HepG2 (cell line): ENCODE results near the gene HES1. TPM values are rescaled to one million over a fixed set of nuclear protein-coding genes. Genes with fewer than 3 reads are reported as not detected.

Experiments used
- HIC2 ChIP-seq: sonication (generic); formaldehyde crosslinking; IDR thresholded peaks from 2 replicates; pipeline ENCODE4 v1.9.0; 2022; ENCODE audit warnings: low read depth, missing genetic modification reagents
- HNRNPK ChIP-seq: fragments of 200-400 bp; formaldehyde crosslinking; IDR thresholded peaks from 2 replicates; pipeline ENCODE4 v1.6.1; 2018; ENCODE audit warnings: low read length, low read depth, moderate library complexity, mild to moderate bottlenecking; ENCODE audit not compliant: poor library complexity, severe bottlenecking
- HNRNPUL1 ChIP-seq: fragments of 200-400 bp; formaldehyde crosslinking; IDR thresholded peaks from 2 replicates; pipeline ENCODE4 v1.6.1; 2017; ENCODE audit warnings: low read depth, mild to moderate bottlenecking, low read length, moderate library complexity
- JUNB ChIP-seq: sonication (generic); formaldehyde crosslinking; IDR thresholded peaks from 2 replicates; pipeline ENCODE4 v1.8.0; 2022; ENCODE audit warnings: missing genetic modification reagents, mild to moderate bottlenecking, borderline replicate concordance
- MTA3 ChIP-seq: sonication (generic); formaldehyde crosslinking; IDR thresholded peaks from 2 replicates; pipeline ENCODE4 v1.4.0; 2020; ENCODE audit warnings: missing genetic modification reagents
- NR0B2 ChIP-seq: sonication (generic); formaldehyde crosslinking; IDR thresholded peaks from 2 replicates; pipeline ENCODE4 v1.4.0; 2020; ENCODE audit warnings: mild to moderate bottlenecking, missing genetic modification reagents
- SAP130 ChIP-seq: IDR thresholded peaks from 2 replicates; pipeline ENCODE4 v1.6.1; 2016; ENCODE audit warnings: low read depth
- SIN3B ChIP-seq: fragments of 150-350 bp; IDR thresholded peaks from 2 replicates; pipeline ENCODE4 v1.6.1; 2014; ENCODE audit warnings: low read length
- SNAPC2 ChIP-seq: sonication (generic); formaldehyde crosslinking; IDR thresholded peaks from 2 replicates; pipeline ENCODE4 v1.8.1; 2022; ENCODE audit warnings: mild to moderate bottlenecking, missing genetic modification reagents
- SNRNP70 ChIP-seq: fragments of 200-400 bp; formaldehyde crosslinking; IDR thresholded peaks from 2 replicates; pipeline ENCODE4 v1.6.1; 2017; ENCODE audit warnings: mild to moderate bottlenecking, low read depth, low read length, moderate library complexity
- U2AF1 ChIP-seq: fragments of 200-400 bp; formaldehyde crosslinking; optimal IDR thresholded peaks from 2 replicates; pipeline ENCODE3; 2017; ENCODE audit warnings: mild to moderate bottlenecking, low read depth, low read length
- ZBTB3 ChIP-seq: sonication (generic); formaldehyde crosslinking; IDR thresholded peaks from 2 replicates; pipeline ENCODE4 v1.4.0; 2020; ENCODE audit warnings: low read depth, mild to moderate bottlenecking, moderate library complexity, missing genetic modification reagents, borderline replicate concordance
- ZBTB43 ChIP-seq: sonication (generic); formaldehyde crosslinking; conservative IDR thresholded peaks from 2 replicates; pipeline ENCODE4 v1.4.0; 2020; ENCODE audit warnings: missing genetic modification reagents
- ZMYM3 ChIP-seq: sonication (generic); formaldehyde crosslinking; IDR thresholded peaks from 2 replicates; pipeline ENCODE4 v1.5.1; 2020; ENCODE audit warnings: mild to moderate bottlenecking, missing genetic modification reagents
- ZNF317 ChIP-seq: sonication (generic); formaldehyde crosslinking; IDR thresholded peaks from 2 replicates; pipeline ENCODE4 v1.5.0; 2020; ENCODE audit warnings: mild to moderate bottlenecking, missing genetic modification reagents
- ZNF549 ChIP-seq: sonication (generic); formaldehyde crosslinking; IDR thresholded peaks from 2 replicates; pipeline ENCODE4 v1.5.0; 2020; ENCODE audit warnings: missing genetic modification reagents
- ZNF646 ChIP-seq: sonication (generic); formaldehyde crosslinking; IDR thresholded peaks from 2 replicates; pipeline ENCODE4 v1.9.0; 2021; ENCODE audit warnings: mild to moderate bottlenecking, missing genetic modification reagents
- ZNF670 ChIP-seq: sonication (generic); formaldehyde crosslinking; IDR thresholded peaks from 2 replicates; pipeline ENCODE4 v1.8.0; 2022; ENCODE audit warnings: mild to moderate bottlenecking, missing genetic modification reagents, borderline replicate concordance
- ZNF790 ChIP-seq: sonication (generic); formaldehyde crosslinking; IDR thresholded peaks from 2 replicates; pipeline ENCODE4 v1.8.0; 2022; ENCODE audit warnings: missing genetic modification reagents, mild to moderate bottlenecking, borderline replicate concordance
- polyA plus RNA-seq, 8 experiments: library from polyadenylated mRNA; depleted of rRNA in 3 of 8; stranded (reverse) in 7 of 8; unstranded in 1 of 8; fragments of >200 nt; fragmentation: Illumina TruSeq in 4 of 8; extraction: Trizol in 4 of 8; gene quantifications; 2 replicates each; pipeline versions ENCODE4 v1.2.1 to v1.2.3, GENCODE V29; 2011 to 2016; ENCODE audit warnings: low read depth in 4 of 8, missing spikeins in 1 of 8, mixed read lengths in 1 of 8; ENCODE audit not compliant: insufficient read depth in 1 of 8
- total RNA-seq, 5 experiments: library from RNA; depleted of rRNA; stranded (reverse); fragments of >200 nt; fragmentation: Illumina TruSeq; extraction: Trizol; gene quantifications; 2 replicates each; pipeline ENCODE4 v1.2.3, GENCODE V29; 2016; ENCODE audit warnings: low read depth in 1 of 5

The HES1 gene
- total and polyA plus RNA-seq, 2 of the 13 experiments (the other 11 are each of a cell fraction or from before 2014, with no cell fraction given): 15.4 to 19.8 TPM

- TF ChIP-seq NR0B2 (CRISPR knock-in tag) (0 out of 2 replicates have a peak, but pooled peaks have one; percentile 52), HIC2 (CRISPR knock-in tag) (no peak), SIN3B (no peak), ZNF646 (CRISPR knock-in tag) (no peak), ZNF790 (CRISPR knock-in tag) (no peak), ZBTB3 (no peak), MTA3 (CRISPR knock-in tag) (no peak), JUNB (no peak), ZNF549 (CRISPR knock-in tag) (no peak), SNAPC2 (CRISPR knock-in tag) (no peak), SNRNP70 (no peak), U2AF1 (no peak), ZMYM3 (peak; percentile 87), SAP130 (CRISPR knock-in tag) (peak; percentile 35; the same call in 1 of the 2 replicates), HNRNPK (no peak), ZNF670 (CRISPR knock-in tag) (peak; percentile 50; the same call in 1 of the 2 replicates), ZNF317 (peak; percentile 52; the same call in 1 of the 2 replicates), ZBTB43 (CRISPR knock-in tag) (0 out of 2 replicates have a peak, but pooled peaks have one; percentile 33), HNRNPUL1 (no peak)
These were observed 4.8 kb downstream of the HES1 start (continued) for GRCh38 chr3:194140520-194141414.
